GM19328 (cell line): Measurements from ENCODE around the gene STK26.
"Not testable (repeated sequence)": the region's sequence is repeated elsewhere in the genome, so short reads cannot be mapped to it uniquely, and the experiment has no call there.

Experiments
- ATAC-seq: cut with Tn5 transposase; IDR thresholded peaks from one replicate; pipeline ENCODE4 v1.9.1; 2021; ENCODE audit warnings: mild to moderate bottlenecking, moderate library complexity; ENCODE audit not compliant: unreplicated experiment

Gene STK26

GRCh38 chrX:132034648-132035047, 11.5 kb downstream of the STK26 start:
- ATAC-seq = no peak

GRCh38 chrX:132037479-132037993, 14.4 kb downstream of the STK26 start:
- ATAC-seq = no peak

GRCh38 chrX:132040066-132040465, 17.0 kb downstream of the STK26 start:
- ATAC-seq = no peak

- ATAC-seq = no peak
Measured at GRCh38 chrX:132041015-132041414, 17.9 kb downstream of the STK26 start.

- ATAC-seq = no peak
Measured at GRCh38 chrX:132043977-132044376, 20.9 kb downstream of the STK26 start.

- ATAC-seq = no peak
Measured at GRCh38 chrX:132044953-132045352, 21.9 kb downstream of the STK26 start.

- no peak for ATAC-seq
Measured at GRCh38 chrX:132045456-132045855, 22.4 kb downstream of the STK26 start.

GRCh38 chrX:132046533-132046932, 23.4 kb downstream of the STK26 start:
- no peak for ATAC-seq

GRCh38 chrX:132051778-132052177, 28.7 kb downstream of the STK26 start:
- ATAC-seq = not testable (repeated sequence)

- ATAC-seq = no peak
Measured at GRCh38 chrX:132058050-132058449, 34.9 kb downstream of the STK26 start.

GRCh38 chrX:132058975-132059374, 35.9 kb downstream of the STK26 start:
- no peak for ATAC-seq

GRCh38 chrX:132059973-132060540, 37.0 kb downstream of the STK26 start:
- ATAC-seq = no peak

GRCh38 chrX:132063334-132063733, 40.2 kb downstream of the STK26 start:
- no peak for ATAC-seq

GRCh38 chrX:132063862-132064261, 40.8 kb downstream of the STK26 start:
- ATAC-seq = no peak

GRCh38 chrX:132068405-132068804, 45.3 kb downstream of the STK26 start:
- no peak for ATAC-seq

- ATAC-seq = no peak
Measured at GRCh38 chrX:132071254-132071653, 48.2 kb downstream of the STK26 start.

- ATAC-seq = no peak
Measured at GRCh38 chrX:132077414-132077813, 54.3 kb downstream of the STK26 start.

- ATAC-seq = no peak
Measured at GRCh38 chrX:132077912-132078311, 54.8 kb downstream of the STK26 start.

GRCh38 chrX:132085786-132086185, 62.7 kb downstream of the STK26 start:
- ATAC-seq = no peak

GRCh38 chrX:132086672-132087071, 63.6 kb downstream of the STK26 start:
- no peak for ATAC-seq

- no peak for ATAC-seq
Measured at GRCh38 chrX:132088864-132089263, 65.8 kb downstream of the STK26 start.

GRCh38 chrX:132090403-132091159, 67.5 kb downstream of the STK26 start:
- ATAC-seq = no peak
